GM18507 (cell line): ENCODE data around the gene PAGE4.

ENCODE experiments used
- DNase-seq: peaks from one replicate; pipeline ENCODE4 v3.0.0; 2011; ENCODE audit warnings: low read depth; ENCODE audit not compliant: insufficient read length; ENCODE audit errors: extremely low spot score
- FAIRE-seq: peaks from 2 replicates; lab custom pipeline; 2011; peaks lifted over from hg19 to GRCh38; lab: Jason Lieb, UNC

Gene PAGE4

GRCh38 chrX:49860867-49861535 lies 31.9 kb downstream of the PAGE4 start:
- no peak for DNase-seq
- no peak for FAIRE-seq

DNA sequence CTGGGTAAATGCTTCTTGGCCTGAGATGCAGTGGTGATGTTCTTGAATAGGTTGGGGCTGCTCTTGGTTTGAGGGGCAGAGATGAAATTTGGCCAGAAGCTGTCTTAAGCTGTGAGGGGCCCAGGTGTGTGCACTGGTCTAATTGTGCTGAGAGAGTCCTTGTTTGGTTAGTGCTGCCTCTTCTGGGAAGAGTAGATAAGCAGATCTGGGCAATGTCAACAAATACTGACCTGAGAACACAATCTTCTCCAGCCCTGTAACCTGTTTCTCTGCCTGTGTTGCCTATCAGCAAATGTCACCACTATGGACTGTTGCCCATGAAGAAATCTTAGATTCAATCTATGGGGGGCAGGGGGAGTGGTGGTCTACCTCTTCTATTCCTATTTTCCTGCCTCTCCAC lies 33.0 kb downstream of the PAGE4 start:
- DNase-seq (no peak), FAIRE-seq (no peak)

DNA sequence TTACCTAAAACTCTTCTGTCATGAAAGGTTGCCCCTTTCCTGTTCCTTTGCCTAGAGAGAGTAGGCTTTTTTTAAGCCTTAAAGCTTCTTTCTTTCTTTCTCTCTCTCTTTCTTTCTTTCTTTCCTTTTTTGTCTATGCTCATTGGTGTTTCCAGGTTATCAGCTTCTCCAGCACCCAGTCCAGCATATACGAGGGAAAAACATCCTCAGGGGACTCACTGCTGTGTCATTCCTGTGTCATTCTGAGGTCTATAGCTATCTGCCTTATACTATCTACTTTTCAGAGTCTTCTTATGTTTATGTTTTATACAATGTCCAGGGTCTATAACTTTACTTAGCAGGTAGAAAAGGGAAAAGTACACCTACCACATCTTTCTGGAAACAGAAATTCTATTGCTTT lies 39.6 kb downstream of the PAGE4 start:
- DNase-seq (no peak), FAIRE-seq (no peak)

- FAIRE-seq (peak; percentile 72), DNase-seq (no peak)
Observed at GRCh38 chrX:49876750-49877149, 47.6 kb downstream of the PAGE4 start.

- FAIRE-seq (no peak), DNase-seq (no peak)
Observed at GRCh38 chrX:49877397-49878101, 48.4 kb downstream of the PAGE4 start.

DNA sequence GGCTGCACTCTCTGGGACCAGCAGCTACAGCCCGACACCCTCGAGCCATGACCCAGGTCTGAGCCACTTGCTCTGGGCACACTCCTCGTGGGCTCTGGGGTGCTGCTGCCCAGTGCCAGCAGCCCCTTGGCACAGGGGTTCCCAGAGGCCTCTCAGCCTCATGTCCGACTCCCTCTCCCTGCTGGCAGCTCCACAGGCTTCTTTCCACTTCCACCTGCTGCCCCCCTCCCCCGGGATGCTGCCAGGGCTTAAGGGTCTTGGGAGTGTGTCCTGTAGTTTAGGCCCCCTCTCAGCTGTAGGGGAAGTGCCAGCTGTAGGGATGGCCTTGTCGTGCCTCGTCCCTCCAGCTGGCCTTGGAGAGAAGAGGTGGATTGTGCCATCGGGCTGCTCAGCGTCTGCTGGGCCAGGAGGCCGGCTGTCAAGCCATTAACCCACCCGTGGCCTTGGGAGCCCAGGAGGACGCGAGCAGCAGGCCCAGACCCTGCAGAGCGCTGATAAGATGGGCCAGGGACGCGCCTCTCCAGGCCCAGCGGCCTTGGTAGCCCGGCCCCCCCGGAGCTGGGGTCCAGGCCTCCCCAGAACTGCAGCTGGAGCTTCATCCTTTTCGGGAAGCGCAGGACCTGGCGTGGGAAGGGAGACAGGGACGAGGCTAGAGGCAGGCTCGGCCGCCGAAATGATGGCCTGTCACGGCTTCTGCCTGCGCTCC lies 49.2 kb downstream of the PAGE4 start:
- FAIRE-seq (no peak), DNase-seq (no peak)

DNA sequence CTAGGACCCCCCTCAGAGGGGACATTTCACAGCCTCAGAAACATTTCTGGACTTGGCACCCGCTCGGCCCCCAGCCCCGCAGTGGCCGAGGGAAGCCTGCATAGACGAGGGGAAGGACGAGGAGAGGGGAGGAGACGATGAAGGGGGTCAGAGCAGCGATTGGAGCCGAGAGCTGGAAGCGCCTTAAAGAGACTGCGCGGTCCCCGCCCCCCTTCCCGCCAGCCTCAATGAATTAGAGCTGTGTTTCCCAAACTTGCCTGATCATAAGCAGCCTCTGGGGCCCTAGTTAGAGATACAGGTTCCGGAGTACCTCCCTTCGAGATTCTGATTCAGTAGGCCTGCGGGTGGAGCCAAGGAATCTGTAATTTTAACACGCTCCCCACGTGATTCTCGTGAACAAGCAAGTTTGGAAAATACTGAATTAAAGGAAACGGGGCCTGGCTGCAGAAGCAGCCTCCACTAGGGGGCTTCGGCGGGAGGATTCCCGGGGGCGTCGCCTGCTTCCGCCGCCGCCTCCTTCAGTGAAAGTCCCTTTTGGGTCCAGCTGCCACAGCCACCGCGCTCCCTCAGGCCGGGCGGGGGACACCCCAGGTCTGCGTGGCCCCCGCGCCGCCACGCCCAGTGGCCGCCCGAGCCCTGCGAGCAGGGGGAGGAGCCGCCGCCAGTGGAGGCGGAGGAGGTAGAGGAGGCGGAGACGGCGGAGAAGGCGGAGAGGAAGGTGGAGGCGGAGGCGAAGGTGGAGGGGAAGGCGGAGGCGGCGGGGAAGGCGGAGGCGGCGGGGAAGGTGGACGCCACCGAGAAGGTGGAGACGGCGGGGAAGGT lies 49.9 kb downstream of the PAGE4 start, which contains the start of gene USP27X:
Gene USP27X (plus strand): TSS at position 651 of the 822 bp plus-strand sequence. CDS start 824 bp downstream, outside the sequence.
- FAIRE-seq, result peak; percentile 88
- peak; percentile 52 for DNase-seq

GRCh38 chrX:49879656-49880277 lies 50.7 kb downstream of the PAGE4 start:
- DNase-seq (no peak), FAIRE-seq (no peak)

GRCh38 chrX:49880668-49881067 lies 51.6 kb downstream of the PAGE4 start:
- DNase-seq, result no peak
- FAIRE-seq, result no peak
